ENCODE results near the gene DCBLD1.

Gene DCBLD1

DNA sequence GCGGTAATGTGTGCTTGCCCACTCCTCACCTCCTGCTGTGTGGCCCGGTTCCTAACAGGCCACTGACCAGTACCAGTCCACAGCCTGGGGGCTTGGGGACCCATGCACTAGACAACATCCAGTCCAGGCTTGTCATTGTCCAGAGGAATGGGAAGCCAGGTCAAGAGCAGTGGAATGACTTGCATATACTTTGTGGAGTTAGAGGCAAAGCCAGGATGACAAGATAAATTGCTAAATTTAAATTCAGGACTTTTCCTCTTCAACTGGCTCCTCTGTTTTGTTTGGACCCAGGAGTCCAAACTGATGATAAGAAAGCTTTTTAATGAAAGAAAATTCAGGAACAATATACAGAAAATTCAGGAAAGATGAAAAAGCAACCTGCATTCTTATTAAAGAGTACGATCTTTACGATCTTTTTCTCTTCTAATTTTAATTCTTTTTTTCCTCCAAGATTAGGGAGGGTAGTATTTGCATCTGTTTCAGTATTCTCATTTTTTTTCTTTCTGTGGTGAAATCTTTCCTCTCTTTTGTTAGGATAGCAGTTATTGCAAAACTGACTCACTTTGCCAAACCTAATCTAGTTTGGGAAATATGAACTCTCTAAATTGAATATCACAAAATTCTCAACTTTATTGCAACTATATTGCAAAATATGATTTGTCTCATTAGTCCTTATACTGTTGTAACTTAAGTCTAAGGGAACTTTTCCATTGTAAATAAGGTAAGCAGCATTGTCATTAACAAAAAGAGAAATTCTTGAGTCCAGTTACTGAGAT, 48.2 kb downstream of the DCBLD1 start:
- no peak for DNase-seq (ENCODE audit: low read depth, low spot score)

DNA sequence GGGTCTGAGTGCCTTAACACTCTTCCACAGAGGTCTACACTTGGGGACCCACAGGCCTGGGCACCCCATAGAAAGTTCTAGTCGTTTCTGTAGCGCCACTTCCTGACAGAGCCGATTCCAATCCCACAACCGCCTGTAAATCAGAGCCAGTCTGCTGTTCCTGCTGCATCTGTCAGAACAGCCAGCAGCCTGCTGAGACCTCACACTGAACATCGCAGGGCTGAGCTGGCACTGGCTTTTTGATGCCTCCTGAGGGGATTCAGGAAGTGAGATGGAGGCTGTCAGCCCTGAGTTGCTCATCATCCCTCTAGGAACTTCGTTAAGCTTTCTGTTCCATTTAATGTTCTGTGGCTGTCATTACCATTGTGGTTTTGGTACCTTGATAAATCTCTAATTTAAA, 48.9 kb downstream of the DCBLD1 start:
- DNase-seq (ENCODE audit: low read depth, low spot score), result peak; percentile 48

DNA sequence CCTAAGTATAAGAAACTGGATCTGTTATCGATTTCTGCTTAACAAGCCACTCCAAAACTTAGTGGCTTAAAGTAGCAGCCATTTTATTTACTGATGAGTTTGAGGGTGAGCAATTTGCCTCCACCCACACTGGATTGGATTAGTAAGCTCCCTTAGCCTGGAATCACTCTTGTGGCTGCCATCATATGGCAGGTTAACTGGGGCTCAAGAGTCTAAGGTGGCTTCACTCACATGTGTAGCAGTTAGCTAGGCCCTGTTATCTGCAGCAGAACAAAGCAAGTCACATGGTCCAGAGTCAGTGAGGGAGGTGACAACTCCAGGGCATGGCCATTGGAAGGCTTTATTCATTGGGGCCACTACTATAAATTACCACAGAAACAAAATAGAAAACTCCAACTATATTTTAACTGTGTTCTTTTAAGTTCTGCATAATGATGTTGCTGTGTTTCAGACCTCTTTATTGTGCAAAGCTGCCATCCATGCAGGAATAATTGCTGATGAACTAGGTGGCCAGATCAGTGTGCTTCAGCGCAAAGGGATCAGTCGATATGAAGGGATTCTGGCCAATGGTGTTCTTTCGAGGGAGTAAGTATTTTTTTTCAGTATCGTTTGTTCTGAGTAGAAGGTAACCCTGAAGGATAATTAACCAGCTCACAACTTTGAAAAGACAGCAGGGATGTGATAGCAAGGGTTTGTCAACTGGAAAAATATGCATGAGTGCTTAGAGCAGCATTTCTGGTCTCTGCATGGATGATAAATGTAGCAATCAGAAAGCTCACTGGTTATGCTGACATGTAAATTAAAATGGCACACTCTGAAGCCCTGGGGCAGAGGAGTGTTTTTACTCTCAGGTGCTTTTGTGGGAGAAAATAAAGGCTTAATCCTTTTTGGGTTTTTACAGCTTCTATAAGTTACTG, 49.6 kb downstream of the DCBLD1 start:
- no peak for DNase-seq (ENCODE audit: low read depth, low spot score)

DNA sequence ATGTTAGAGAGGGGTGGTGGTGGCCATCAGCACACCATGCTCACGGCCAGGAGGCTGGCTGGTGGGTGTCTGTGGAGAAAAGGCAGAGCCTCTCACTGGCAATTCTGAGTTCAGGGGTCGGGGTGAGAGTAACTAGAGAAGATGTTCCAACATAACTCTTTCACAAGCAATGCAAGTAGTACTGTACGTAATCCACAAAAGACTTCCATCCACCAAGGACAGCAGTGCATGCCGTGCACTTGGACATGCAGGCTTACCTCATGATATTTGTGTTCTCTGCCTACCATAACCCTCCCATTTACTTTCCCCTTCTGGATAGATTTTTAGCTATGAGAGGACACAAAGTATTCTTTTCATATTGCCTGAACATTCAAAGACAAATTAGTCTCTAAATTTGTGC, 51.3 kb downstream of the DCBLD1 start:
- DNase-seq (ENCODE audit: low read depth, low spot score), result no peak

DNA sequence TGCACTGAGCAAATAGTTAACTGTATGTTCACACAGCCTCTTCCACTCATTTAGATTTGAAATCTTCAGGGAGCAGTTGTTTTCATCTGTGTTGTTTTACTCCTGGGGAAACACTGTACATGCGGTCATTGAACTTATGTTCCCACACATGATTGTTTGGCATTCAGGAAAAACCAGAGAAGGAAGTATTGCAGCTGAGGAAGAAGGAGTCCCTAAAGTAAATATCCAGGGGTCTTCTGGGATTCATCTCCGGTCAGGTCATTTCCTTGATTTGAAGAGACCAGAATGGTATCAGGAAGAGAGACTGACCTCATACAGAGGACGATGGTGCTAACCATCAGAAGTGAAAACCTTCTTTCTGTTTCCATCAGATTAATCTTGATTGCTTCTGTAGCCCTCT, 52.5 kb downstream of the DCBLD1 start:
- no peak for DNase-seq (ENCODE audit: low read depth, low spot score)

DNA sequence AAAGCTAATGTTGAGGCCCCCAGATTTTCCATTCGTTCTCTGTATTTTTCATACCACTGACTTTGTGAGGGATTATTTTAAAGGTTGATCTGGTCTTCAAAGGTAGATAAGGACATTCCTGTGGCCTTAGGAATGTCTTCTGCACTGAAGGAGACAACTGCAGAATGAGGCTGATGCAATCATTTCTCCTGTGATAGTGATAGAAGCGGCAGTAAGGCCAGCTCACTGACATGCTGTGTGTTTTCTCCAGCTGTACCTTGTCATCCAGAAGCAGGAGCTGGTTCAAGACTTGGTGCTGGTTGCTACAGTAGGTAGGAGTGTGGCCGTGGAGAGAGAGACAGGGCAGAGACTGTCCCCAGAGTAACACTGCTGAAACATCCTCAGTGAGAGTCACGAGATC, 53.8 kb downstream of the DCBLD1 start:
- DNase-seq (ENCODE audit: low read depth, low spot score), result no peak

DNA sequence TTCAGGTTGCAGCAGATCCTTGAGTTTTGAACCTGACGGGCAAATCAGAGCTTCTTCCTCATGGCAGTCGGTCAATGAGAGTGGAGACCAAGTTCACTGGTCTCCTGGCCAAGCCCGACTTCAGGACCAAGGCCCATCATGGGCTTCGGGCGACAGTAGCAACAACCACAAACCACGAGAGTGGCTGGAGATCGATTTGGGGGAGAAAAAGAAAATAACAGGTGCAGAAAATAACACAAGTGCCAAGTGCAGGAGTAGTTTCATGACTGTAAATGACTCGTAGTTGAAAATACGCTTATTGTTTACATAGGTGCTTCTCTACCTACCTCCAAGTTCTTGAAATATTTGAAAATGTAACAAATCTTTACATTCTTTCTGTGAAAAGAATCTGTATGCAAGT, 56.1 kb downstream of the DCBLD1 start:
- DNase-seq (ENCODE audit: low read depth, low spot score), result no peak

DNA sequence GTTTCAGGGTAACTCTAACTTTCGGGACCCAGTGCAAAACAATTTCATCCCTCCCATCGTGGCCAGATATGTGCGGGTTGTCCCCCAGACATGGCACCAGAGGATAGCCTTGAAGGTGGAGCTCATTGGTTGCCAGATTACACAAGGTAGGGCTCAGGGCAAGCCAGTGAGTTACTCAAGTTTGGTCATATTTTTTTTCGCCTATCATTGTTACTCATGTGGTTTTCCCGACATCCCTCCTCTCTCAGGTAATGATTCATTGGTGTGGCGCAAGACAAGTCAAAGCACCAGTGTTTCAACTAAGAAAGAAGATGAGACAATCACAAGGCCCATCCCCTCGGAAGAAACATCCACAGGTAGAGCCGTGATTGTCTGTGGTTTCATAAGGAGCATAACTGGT, 58.2 kb downstream of the DCBLD1 start:
- no peak for DNase-seq (ENCODE audit: low read depth, low spot score)

DNA sequence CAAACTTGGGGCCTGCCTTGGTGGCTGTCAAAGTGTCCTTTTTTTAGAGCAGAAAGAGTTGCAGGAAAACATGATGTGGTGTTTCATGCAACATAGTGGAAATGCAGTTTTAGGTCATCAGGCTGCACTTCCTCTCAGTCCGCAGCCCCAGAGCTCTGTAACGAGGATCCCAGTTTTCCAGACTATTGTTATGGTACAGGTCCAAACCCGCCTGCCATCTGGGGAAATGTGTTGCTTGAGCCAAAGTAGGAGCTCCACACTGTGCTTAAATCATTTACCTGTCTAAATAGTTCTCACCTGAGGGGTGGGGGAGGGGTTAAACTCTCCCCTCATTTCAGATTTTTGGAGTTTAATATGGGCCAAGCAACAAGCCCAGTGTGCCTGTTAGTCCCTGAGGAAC, 60.0 kb downstream of the DCBLD1 start:
- DNase-seq (ENCODE audit: low read depth, low spot score), result no peak

DNA sequence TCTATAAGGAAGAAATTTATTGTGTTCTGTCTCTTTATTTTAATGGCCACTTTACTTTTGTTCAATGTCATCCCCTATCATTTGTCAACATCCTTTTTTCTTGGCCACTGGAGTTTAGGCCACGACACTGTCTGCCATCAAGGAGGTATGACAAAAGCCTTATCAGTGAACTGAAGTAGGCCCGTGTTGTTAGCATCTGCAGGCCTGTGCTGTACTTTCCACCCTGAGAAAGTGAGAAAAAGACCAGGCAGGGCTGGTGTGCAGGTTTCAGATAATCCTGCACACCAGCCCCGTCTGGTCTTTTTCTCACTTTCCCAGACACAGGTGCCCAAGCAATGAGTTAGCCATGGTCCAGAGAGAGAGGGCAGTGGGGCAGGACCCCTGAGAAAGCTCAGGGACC, 62.2 kb downstream of the DCBLD1 start:
- no peak for DNase-seq (ENCODE audit: low read depth, low spot score)

DNA sequence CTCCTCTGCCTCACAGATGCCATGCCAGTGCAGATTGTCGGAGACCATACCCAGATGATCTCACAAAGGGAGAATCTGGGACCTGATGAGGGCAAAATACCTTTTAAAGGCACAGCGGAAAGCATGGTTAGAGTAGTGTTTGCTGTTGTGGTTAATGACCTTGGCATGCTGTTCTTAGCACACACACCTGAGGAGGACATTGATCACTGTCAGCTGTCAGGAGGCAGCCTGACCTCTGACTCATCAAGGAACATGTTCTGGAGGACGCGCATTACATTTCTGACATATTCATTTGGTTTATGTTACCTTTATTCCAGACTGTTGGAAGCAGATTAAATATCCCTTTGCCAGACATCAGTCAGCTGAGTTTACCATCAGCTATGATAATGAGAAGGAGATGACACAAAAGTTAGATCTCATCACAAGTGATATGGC, 62.7 kb downstream of the DCBLD1 start:
- DNase-seq (ENCODE audit: low read depth, low spot score), result no peak

DNA sequence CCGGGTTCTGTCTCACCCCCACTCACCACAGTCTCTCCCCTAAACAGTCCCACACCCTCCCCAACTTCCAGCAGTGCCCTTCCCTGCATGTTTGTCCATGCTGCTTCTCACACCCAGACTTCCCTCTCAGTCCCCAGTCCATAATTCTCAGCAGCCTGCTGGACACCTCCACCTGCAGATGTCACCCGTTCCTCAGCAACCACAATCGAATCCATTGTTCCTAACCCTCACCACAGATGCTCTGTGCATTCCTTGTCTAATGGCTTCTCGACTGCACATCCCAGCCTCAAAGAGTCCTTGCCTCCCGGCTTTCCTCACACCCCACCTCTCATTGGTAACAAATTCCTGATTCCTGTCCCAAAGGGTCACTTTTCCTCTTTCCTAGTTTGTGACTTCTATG, 64.2 kb downstream of the DCBLD1 start:
- DNase-seq (ENCODE audit: low read depth, low spot score), result no peak

DNA sequence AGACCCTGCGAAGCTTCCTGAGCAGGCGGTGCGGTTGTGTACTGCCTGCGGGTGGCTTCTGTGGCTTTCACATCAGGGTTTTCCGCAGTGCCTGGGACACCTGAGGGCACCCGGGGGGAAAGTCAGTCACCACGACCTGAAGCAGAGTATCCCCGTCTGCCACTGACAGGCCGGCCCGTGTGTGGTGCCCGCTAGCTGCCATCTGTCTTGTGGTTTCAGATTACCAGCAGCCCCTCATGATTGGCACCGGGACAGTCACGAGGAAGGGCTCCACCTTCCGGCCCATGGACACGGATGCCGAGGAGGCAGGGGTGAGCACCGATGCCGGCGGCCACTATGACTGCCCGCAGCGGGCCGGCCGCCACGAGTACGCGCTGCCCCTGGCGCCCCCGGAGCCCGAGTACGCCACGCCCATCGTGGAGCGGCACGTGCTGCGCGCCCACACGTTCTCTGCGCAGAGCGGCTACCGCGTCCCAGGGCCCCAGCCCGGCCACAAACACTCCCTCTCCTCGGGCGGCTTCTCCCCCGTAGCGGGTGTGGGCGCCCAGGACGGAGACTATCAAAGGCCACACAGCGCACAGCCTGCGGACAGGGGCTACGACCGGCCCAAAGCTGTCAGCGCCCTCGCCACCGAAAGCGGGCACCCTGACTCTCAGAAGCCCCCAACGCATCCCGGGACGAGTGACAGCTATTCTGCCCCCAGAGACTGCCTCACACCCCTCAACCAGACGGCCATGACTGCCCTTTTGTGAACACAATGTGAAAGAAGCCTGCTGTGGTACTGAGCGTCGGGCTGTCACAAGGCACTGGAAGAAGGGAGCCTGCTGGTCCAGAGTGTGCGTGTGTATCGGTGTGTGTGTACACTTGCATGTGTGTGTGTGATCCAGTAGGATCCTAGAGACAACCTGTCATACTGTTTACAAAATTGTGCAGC, 65.5 kb downstream of the DCBLD1 start:
- DNase-seq (ENCODE audit: low read depth, low spot score), result no peak

DNA sequence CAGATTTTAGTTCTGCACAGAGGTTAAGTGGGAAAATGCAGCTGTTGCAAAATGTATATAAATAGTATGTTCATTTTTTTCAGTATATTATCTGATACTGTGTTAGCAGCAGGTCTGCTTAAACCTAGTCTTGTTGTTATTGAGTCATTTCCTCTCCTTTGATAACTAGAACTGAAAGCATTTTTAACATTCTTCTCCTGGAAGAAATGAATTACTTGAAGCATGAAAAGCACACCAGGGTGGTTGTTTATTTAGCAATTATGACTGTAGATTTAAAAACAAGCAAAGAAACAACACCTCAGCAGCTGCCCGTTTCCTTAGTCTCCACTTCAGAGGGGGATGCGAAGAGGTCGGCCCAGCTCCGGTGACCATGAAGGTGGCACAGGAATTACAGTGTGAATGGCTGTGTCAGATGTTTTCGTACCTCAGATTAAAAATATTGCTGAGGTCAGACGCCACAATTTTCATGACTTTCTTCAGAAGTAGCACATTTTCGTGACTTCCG, 66.4 kb downstream of the DCBLD1 start:
- no peak for DNase-seq (ENCODE audit: low read depth, low spot score)

DNA sequence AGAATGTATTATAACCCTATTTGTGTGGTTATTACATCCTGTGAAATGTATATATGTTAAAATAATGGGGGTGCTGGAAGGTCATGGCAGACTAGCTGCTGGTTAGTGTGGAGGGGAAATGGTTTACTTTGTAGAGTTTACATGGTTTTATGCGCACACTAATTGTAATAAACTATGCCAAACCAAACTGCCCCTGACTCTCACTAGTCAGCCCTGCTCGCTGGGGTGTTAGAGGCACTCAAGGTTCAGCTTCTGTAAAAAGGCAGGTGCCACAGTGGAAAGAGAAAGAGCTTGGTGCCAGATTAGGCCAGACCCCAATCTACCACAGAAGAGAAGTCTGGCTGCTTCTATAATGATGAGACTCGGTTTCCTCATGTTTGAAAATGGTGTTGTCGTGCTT, 67.1 kb downstream of the DCBLD1 start:
- no peak for DNase-seq (ENCODE audit: low read depth, low spot score)

DNA sequence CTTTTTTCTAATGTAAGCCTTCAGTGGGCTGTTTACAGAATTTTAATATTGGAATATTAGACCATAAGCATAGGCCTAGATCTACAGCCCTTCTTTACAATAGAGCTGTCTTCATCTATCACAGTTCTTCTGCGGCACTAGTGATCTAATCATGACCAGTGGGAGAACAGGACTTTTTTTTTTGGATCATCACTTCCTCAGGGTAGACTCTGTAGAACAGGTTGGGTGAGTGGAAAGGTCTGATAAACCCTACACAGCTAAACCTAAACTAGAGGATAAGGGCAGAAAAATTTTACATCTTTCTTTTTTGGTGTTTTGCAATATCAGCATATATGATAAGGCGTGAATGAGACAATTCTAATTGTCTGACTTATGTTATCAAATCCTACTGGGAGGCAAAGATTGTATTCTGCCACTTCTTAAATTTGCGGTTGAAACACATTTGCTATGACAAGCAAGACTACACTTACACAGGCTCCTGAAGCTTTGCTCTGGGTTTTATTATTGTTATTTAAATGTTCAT, 67.7 kb downstream of the DCBLD1 start:
- no peak for DNase-seq (ENCODE audit: low read depth, low spot score)

DNA sequence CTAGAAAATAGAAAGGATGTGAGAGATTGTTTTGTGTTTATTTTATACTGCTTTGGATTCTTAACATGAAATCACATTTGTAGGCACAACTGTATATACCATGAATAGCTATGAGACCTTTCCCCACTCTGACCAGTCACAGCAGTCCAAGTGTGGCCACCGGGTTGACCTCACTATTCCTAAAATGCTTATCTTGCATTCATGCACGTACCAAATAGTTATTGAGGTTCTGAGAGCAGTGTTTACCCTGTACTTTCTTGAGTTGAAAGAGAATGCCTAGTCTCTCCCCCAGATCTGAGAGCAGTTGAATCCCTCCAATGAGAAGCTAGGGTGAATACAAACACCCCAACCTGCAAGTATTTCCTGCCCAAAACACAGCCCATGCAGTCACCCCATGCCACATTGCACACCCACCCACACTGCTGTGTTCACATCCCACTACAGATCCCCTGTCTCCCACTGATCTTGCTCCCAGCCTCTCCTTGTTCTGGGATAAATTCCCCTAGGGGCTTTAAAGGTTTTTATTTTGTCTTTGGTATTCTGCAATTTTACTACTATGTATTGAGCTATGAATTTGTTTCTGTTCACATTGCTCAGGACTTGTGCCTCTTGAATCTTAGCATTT, 68.3 kb downstream of the DCBLD1 start:
- no peak for DNase-seq (ENCODE audit: low read depth, low spot score)

DNA sequence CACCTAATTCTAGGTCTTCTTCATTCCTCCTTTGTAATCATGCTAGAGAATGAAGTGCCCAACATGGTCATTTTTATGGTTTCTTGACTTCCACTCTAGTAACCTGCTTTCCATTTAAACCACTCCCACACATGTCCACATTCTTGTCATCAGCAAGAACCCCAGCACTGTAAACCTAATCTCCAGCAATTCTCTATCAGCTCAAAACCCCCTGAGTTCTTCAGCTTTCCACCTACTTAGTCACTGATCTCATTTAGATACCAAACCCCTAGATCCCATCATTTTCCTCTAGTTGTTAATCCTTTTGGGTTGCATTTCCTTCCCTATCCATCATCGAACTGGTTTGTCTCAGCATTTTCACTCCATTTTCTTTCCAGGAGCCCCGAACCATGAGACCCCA, 70.1 kb downstream of the DCBLD1 start:
- DNase-seq (ENCODE audit: low read depth, low spot score), result no peak

DNA sequence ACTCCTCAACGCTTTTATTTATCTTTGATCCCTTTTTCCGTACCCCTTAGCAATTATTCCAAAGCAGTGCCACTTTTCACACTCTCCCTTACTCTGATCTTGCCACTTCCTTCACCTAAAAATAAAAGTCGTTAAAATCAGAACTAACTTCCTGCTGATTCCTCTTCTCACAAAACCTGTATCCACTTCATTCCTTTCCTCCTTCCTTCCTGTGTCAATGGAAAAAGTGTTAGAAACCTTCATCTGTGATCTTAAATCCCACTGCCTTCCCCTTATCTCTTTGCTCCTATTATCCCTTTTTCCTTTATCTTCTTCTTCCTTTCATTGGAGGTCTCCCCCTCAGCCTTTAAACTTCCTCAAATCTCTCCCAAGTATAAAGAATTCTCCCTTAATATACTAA, 70.7 kb downstream of the DCBLD1 start:
- DNase-seq (ENCODE audit: low read depth, low spot score), result no peak

DNA sequence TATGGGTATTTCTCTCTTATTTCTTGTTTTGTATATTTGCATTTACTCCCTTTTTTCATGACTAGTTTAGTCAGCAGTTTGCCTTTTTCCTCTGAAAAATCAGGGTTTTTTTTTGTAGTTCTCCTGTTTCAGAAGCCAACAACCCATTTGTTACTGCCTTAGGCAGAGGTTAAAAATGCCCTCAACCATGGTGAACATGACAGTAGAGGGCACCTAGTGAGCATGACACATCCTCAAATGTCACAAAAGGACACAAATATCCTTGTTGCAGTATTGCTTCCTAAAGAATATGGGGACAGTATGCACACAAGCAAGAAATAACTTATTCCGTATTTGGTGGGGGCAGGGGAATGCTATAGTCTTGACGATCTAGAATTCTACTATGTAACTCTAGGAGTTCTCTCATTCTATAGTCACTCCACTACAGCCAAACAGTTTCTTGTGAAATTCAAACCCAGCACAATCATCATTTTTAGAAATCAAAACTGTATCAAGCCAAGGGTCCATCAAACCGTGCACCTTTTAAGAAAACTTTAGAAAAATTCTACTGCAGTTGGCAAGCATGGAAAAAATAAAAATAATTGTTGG, 72.9 kb downstream of the DCBLD1 start:
- no peak for DNase-seq (ENCODE audit: low read depth, low spot score)
